ENCODE results near the gene HS6ST3. TPM values are rescaled to one million over a fixed set of nuclear protein-coding genes. Genes with fewer than 3 reads are reported as not detected.

The HS6ST3 gene
- total RNA-seq, 6 donors from 2014 or later = 0.03 to 1.0 (median 0.22) TPM; not detected in 1

GRCh38 chr13:96223231-96223630 lies 133.3 kb downstream of the HS6ST3 start:
- DNase-seq = no peak
- H3K4me3 ChIP-seq = no peak overlapping the region
- no peaks in the 10 kb centered on the region for H3K9me3 ChIP-seq
- no peaks in the 10 kb centered on the region for H3K27me3 ChIP-seq
- WGBS, 2 donors = 79 to 81% methylated on average over 5 of the region's 5 CpGs
- TF ChIP-seq EP300 (IDR thresholded peaks at IDR 0.05) (no peak), CTCF (IDR thresholded peaks at IDR 0.05) (no peak), POLR2A (IDR thresholded peaks at IDR 0.05) (no peak), POLR2AphosphoS5 (IDR thresholded peaks at IDR 0.05) (no peak)
- no peaks in the 10 kb centered on the region for H3K4me1 ChIP-seq
- H3K36me3 ChIP-seq = no peaks in the 10 kb centered on the region
- no peak for ATAC-seq (ENCODE audit: low FRiP score in 2 of 2)
- H3K27ac ChIP-seq = no peak overlapping the region

GRCh38 chr13:96229356-96229755 lies 139.4 kb downstream of the HS6ST3 start:
- no peak for ATAC-seq (ENCODE audit: low FRiP score in 2 of 2)
- no peaks in the 10 kb centered on the region for H3K36me3 ChIP-seq
- 17 to 23% methylated on average over 2 of the region's 2 CpGs for WGBS, 2 donors

GRCh38 chr13:96238241-96238640 lies 148.3 kb downstream of the HS6ST3 start:
- no peaks in the 10 kb centered on the region for H3K36me3 ChIP-seq
- H3K9me3 ChIP-seq = no peaks in the 10 kb centered on the region
- 83 to 84% methylated on average over 5 of the region's 5 CpGs for WGBS, 2 donors
- TF ChIP-seq CTCF (IDR thresholded peaks at IDR 0.05) (no peak), EP300 (IDR thresholded peaks at IDR 0.05) (no peak), POLR2AphosphoS5 (IDR thresholded peaks at IDR 0.05) (no peak), POLR2A (IDR thresholded peaks at IDR 0.05) (no peak)
- no peak for ATAC-seq (ENCODE audit: low FRiP score in 2 of 2)
- no peaks in the 10 kb centered on the region for H3K4me1 ChIP-seq
- H3K4me3 ChIP-seq = no peak overlapping the region
- H3K27ac ChIP-seq = no peak overlapping the region
- no peaks in the 10 kb centered on the region for H3K27me3 ChIP-seq
- DNase-seq = no peak

More at GRCh38 chr13:96229356-96229755, 139.4 kb downstream of the HS6ST3 start:
- Histone ChIP-seq H3K4me1 (no peaks in the 10 kb centered on the region), H3K27ac (no peak overlapping the region), H3K4me3 (no peak overlapping the region), H3K9me3 (no peaks in the 10 kb centered on the region), H3K27me3 (no peaks in the 10 kb centered on the region)
- no peak for DNase-seq
- no peak for TF ChIP-seq EP300 (IDR thresholded peaks at IDR 0.05)
- TF ChIP-seq POLR2A (IDR thresholded peaks at IDR 0.05) = no peak
- TF ChIP-seq CTCF (IDR thresholded peaks at IDR 0.05) = peak in 1 of 6 experiments; percentile 12
- TF ChIP-seq POLR2AphosphoS5 (IDR thresholded peaks at IDR 0.05) = no peak

DNA sequence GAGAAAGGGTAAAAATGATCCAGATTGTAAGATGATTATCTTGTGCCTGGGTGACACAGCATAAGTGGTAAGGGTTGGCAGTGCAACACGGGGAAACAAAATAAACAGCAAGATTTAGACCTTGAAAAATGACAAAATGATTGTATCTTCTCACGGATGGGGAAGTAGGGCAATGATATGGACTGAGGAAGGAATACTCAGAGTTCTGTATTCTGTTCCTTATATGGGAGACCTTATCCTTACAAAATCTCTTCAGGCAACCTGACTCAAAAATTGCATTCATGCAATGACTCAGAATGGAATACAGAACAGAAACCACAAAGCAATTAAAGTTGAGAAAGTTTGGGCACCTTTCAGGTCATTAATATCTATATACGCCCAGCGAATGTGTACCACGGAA lies 149.0 kb downstream of the HS6ST3 start:
- DNase-seq = no peak
- Histone ChIP-seq H3K27me3 (no peaks in the 10 kb centered on the region), H3K4me3 (no peak overlapping the region), H3K27ac (no peak overlapping the region), H3K36me3 (no peaks in the 10 kb centered on the region), H3K4me1 (no peaks in the 10 kb centered on the region), H3K9me3 (no peaks in the 10 kb centered on the region)
- TF ChIP-seq POLR2AphosphoS5 (IDR thresholded peaks at IDR 0.05) (no peak), POLR2A (IDR thresholded peaks at IDR 0.05) (no peak), EP300 (IDR thresholded peaks at IDR 0.05) (no peak), CTCF (IDR thresholded peaks at IDR 0.05) (no peak)
- no peak for ATAC-seq (ENCODE audit: low FRiP score in 2 of 2)
- 68 to 74% methylated on average over 5 of the region's 5 CpGs for WGBS, 2 donors

- no peaks in the 10 kb centered on the region for H3K27me3 ChIP-seq
- WGBS, 2 donors = 50 to 52% methylated on average over 1 of the region's 1 CpG
- H3K4me1 ChIP-seq = no peaks in the 10 kb centered on the region
- no peak for DNase-seq
- H3K36me3 ChIP-seq = no peaks in the 10 kb centered on the region
- no peak for ATAC-seq (ENCODE audit: low FRiP score in 2 of 2)
- no peak for TF ChIP-seq POLR2A (IDR thresholded peaks at IDR 0.05)
- TF ChIP-seq EP300 (IDR thresholded peaks at IDR 0.05) = no peak
- no peak for TF ChIP-seq CTCF (IDR thresholded peaks at IDR 0.05)
- no peak for TF ChIP-seq POLR2AphosphoS5 (IDR thresholded peaks at IDR 0.05)
- H3K27ac ChIP-seq = no peak overlapping the region
- H3K9me3 ChIP-seq = no peaks in the 10 kb centered on the region
- no peak overlapping the region for H3K4me3 ChIP-seq
These were observed 153.5 kb downstream of the HS6ST3 start for GRCh38 chr13:96243376-96243775.

Measured in upper lobe of left lung (tissue), 6 donors.